T-cell (primary cell): ENCODE results near the gene TXNIP. TPM values are rescaled to one million over a fixed set of nuclear protein-coding genes. Genes with fewer than 3 reads are reported as not detected.
"Not testable (repeated sequence)": the region's sequence is repeated elsewhere in the genome, so short reads cannot be mapped to it uniquely, and the experiment has no call there.

Source experiments
- ATAC-seq, 4 experiments: fragments of 200-7000 bp in 3 of 4; fragments of 150-1000 bp in 1 of 4; cut with Tn5 transposase; replicated peaks in 1 of 4; 1 replicate in 3 of 4; 2 replicates in 1 of 4; pipeline ENCODE4 v1.10.0; 2021; ENCODE audit warnings: moderate library complexity in 3 of 4, mild to moderate bottlenecking in 2 of 4, moderate number of reproducible peaks in 1 of 4
- CTCF ChIA-PET, 2 donors: fragments of 300-600 bp; sonication (Branson Sonifier 250); formaldehyde crosslinking; loops; one replicate each; lab custom pipeline; 2022; ENCODE audit warnings: antibody characterized with exemption in 2 of 2; lab: Charles Lee
- POLR2A ChIA-PET, 2 donors: fragments of 300-600 bp; sonication (Branson Sonifier 250); formaldehyde crosslinking; loops; one replicate each; lab custom pipeline; 2022; ENCODE audit warnings: antibody characterized with exemption in 2 of 2; lab: Charles Lee
- DNase-seq, 35 experiments: peaks; one replicate each; pipeline versions ENCODE4 v3.0.0 to v3.0.0-alpha.2; 2013 to 2023
- H3K27ac ChIP-seq: one replicate; pipeline ENCODE4 v1.5.1; 2013; ENCODE audit warnings: low read length
- H3K27me3 ChIP-seq, 2 experiments: replicated peaks in 1 of 2; 1 replicate in 1 of 2; 2 replicates in 1 of 2; pipeline versions ENCODE4 v1.6.1 to v1.7.0; 2013; ENCODE audit warnings: low read length in 1 of 2, mixed read lengths in 1 of 2; ENCODE audit not compliant: control insufficient read depth in 2 of 2, insufficient read depth in 2 of 2; ENCODE audit errors: extremely low read depth in 1 of 2
- H3K36me3 ChIP-seq, 2 donors: 1 replicate in 1 of 2; 2 replicates in 1 of 2; pipeline versions ENCODE4 v1.6.1 to v1.7.0; 2013; ENCODE audit warnings: low read length in 1 of 2; ENCODE audit not compliant: control insufficient read depth in 2 of 2, insufficient read depth in 1 of 2; ENCODE audit errors: extremely low read depth in 1 of 2
- H3K4me1 ChIP-seq, 2 experiments: 1 replicate in 1 of 2; 2 replicates in 1 of 2; pipeline versions ENCODE4 v1.6.1 to v1.7.0; 2013; ENCODE audit warnings: low read length in 2 of 2, mixed read lengths in 1 of 2; ENCODE audit not compliant: insufficient read depth in 2 of 2, control insufficient read depth in 1 of 2; ENCODE audit errors: extremely low read depth in 1 of 2
- H3K4me3 ChIP-seq, 2 donors: 1 replicate in 1 of 2; 2 replicates in 1 of 2; pipeline versions ENCODE4 v1.5.1 to v1.7.0; 2013; ENCODE audit warnings: mild to moderate bottlenecking in 2 of 2, low read length in 1 of 2, moderate library complexity in 1 of 2; ENCODE audit not compliant: control insufficient read depth in 1 of 2; ENCODE audit errors: extremely low read depth in 1 of 2
- H3K9me3 ChIP-seq: 2 replicates; pipeline ENCODE4 v1.7.0; 2013
- H3K27ac Mint-ChIP-seq, 2 donors: one replicate each; pipeline ENCODE4 v1.8.0; 2020 to 2021; ENCODE audit warnings: mild to moderate bottlenecking in 2 of 2, mixed read lengths in 2 of 2
- H3K27me3 Mint-ChIP-seq, 2 donors: one replicate each; pipeline ENCODE4 v1.8.0; 2021 to 2022; ENCODE audit warnings: mixed read lengths in 2 of 2
- H3K36me3 Mint-ChIP-seq: one replicate; pipeline ENCODE4 v1.8.0; 2021; ENCODE audit warnings: mixed read lengths
- H3K4me1 Mint-ChIP-seq, 3 donors: one replicate each; pipeline ENCODE4 v1.8.0; 2020 to 2022; ENCODE audit warnings: mixed read lengths in 3 of 3, mild to moderate bottlenecking in 1 of 3
- H3K4me3 Mint-ChIP-seq, 3 donors: one replicate each; pipeline ENCODE4 v1.8.0; 2020 to 2022; ENCODE audit warnings: mild to moderate bottlenecking in 3 of 3, mixed read lengths in 3 of 3, moderate library complexity in 3 of 3
- H3K9me3 Mint-ChIP-seq, 3 donors: one replicate each; pipeline ENCODE4 v1.8.0; 2020 to 2022; ENCODE audit warnings: mixed read lengths in 3 of 3
- WGBS: methylation state at CpG from one replicate; pipeline ENCODE4 v1.1.5; 2013; ENCODE audit warnings: missing lambda C conversion rate; ENCODE audit not compliant: insufficient coverage; 5-methylcytosine and 5-hydroxymethylcytosine counted together
- total RNA-seq, 35 experiments: library from RNA in 6 of 35; stranded (reverse) in 6 of 35; fragments of 120-200 nt in 1 of 35; gene quantifications; one replicate each; pipeline versions ENCODE4 v1.2.1 to v1.2.4 and lab custom pipeline; 2013 to 2026

The TXNIP gene
- total RNA-seq, 5 donors from 2014 or later (not counting 1 experiment from before 2014, with no cell fraction given), result 721 to 2,117 (median 773) TPM

DNA sequence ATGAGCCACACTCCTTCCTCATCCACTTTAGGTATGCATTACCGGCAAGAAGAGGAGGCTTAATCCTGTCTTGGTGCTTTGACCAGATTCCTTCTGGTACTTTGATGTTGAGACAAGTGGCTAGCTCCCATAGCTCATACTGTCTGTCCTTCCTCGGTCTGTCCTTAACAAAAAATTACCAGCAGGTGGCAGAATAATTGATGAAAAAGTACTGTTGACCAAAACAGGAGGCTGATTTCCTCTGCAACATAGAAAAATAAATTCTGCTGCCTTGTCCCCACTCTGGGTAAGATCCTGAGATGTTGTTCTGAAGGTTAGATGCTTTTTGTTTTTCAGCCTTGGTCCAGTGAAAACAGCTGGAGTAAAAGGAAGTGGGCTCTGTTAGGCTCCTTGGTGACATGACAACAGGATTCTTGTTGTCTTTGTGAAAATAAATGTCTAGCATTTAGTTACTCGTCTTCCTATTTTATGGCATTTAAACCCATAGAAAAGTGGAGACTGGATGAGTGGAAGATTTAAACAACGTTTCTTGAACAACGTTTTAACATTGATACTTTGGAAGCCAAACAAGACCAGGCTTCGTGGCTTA is 36.3 kb upstream of the TXNIP start:
- Mint-ChIP-seq H3K27me3 (peaks cover 0 to 12% of the 10 kb centered on the region in 2 donors), H3K27ac (peak overlapping the region in 1 of 2 donors; percentile 20), H3K4me3 (no peak overlapping the region), H3K9me3 (no peaks in the 10 kb centered on the region), H3K36me3 (no peaks in the 10 kb centered on the region), H3K4me1 (peaks cover 24 to 27% (median 27%) of the 10 kb centered on the region in 3 donors)
- DNase-seq (peak in 1 of 35 experiments; percentile 61), ATAC-seq (no peak)
- H3K4me3 ChIP-seq, result no peak overlapping the region
- no peaks in the 10 kb centered on the region for H3K9me3 ChIP-seq
- no peak overlapping the region for H3K27ac ChIP-seq
- H3K27me3 ChIP-seq, result peaks cover 0 to 10% of the 10 kb centered on the region in 2 experiments
- ChIA-PET POLR2A (interaction anchor here in 1 of 2 donors (0.6 kb wide), 1 partner anchor 68 kb away, joined by 3 read pairs; the partner anchor contains the start of genes ANKRD34A and POLR3GL), CTCF (interaction anchor here (0.7 to 2.3 kb wide), 7 partner anchors 11 to 105 kb away, joined by 3 to 11 read pairs (median 5); partner anchors contain the start of genes HJV (in 1 of the 2) and RBM8A (in 1 of the 2))
- peaks cover 7 to 21% of the 10 kb centered on the region in 2 experiments for H3K4me1 ChIP-seq
- WGBS, result no CpG with 5 or more reads among the region's 6 CpGs
- no peaks in the 10 kb centered on the region for H3K36me3 ChIP-seq

GRCh38 chr1:146031476-146031875 is 35.1 kb upstream of the TXNIP start:
- H3K36me3 ChIP-seq, result no peaks in the 10 kb centered on the region
- peaks cover 14 to 18% (median 15%) of the 10 kb centered on the region in 3 donors for H3K4me1 Mint-ChIP-seq
- H3K4me3 ChIP-seq, result no peak overlapping the region
- peaks cover 0 to 9% of the 10 kb centered on the region in 2 donors for H3K27me3 Mint-ChIP-seq
- ATAC-seq (no peak), DNase-seq (no peak)
- H3K4me3 Mint-ChIP-seq, result no peak overlapping the region
- no peak overlapping the region for H3K27ac ChIP-seq
- H3K27ac Mint-ChIP-seq, result no peak overlapping the region
- peaks cover 4 to 13% of the 10 kb centered on the region in 2 experiments for H3K4me1 ChIP-seq
- H3K9me3 Mint-ChIP-seq, result no peaks in the 10 kb centered on the region
- H3K9me3 ChIP-seq, result no peaks in the 10 kb centered on the region
- H3K36me3 Mint-ChIP-seq, result no peaks in the 10 kb centered on the region
- H3K27me3 ChIP-seq, result peaks cover 0 to 10% of the 10 kb centered on the region in 2 experiments
- ChIA-PET CTCF (interaction anchor here in 1 of 2 donors (1.4 to 2.3 kb wide), 2 partner anchors 10 to 52 kb away, joined by 4 to 6 read pairs; partner anchors contain the start of gene HJV), POLR2A (no interaction called here)

DNA sequence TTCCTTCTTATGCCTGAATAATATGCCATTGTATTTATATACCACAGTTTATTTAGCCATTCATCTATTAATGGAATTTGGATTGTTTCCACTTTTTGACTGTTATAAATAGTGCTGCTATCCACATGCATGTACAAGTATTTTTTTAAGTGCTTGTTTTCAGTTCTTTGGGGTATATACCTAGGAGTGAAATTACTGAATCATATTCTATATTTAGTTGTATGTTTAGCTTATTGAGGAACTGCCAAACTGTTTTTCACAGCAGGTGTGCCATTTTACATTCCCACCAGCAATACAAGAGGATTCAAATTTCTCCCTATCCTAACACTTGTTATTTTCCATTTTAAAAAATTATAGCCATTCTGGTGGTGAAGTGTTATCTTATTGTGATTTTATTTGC is 32.7 kb upstream of the TXNIP start:
- ATAC-seq (no peak), DNase-seq (no peak)
- Histone ChIP-seq H3K9me3 (no peaks in the 10 kb centered on the region), H3K4me1 (no peaks in the 10 kb centered on the region), H3K27ac (no peak overlapping the region), H3K36me3 (no peaks in the 10 kb centered on the region), H3K27me3 (peaks cover 0 to 10% of the 10 kb centered on the region in 2 experiments), H3K4me3 (no peak overlapping the region)
- CTCF ChIA-PET, result interaction anchor here in 1 of 2 donors (0.7 to 1.5 kb wide), 3 partner anchors 9 to 71 kb away, joined by 3 to 4 read pairs (median 3); no protein-coding TSS in a partner anchor
- Mint-ChIP-seq H3K27ac (no peak overlapping the region), H3K27me3 (peaks cover 9 to 16% of the 10 kb centered on the region in 2 donors), H3K4me1 (peaks cover 0 to 4% (median 4%) of the 10 kb centered on the region in 3 donors), H3K36me3 (no peaks in the 10 kb centered on the region), H3K4me3 (no peak overlapping the region), H3K9me3 (no peaks in the 10 kb centered on the region)
- POLR2A ChIA-PET, result no interaction called here

GRCh38 chr1:146026650-146027049 is 30.3 kb upstream of the TXNIP start:
- H3K9me3 ChIP-seq, H3K4me1 Mint-ChIP-seq, DNase-seq, H3K4me1 ChIP-seq, H3K27ac ChIP-seq, POLR2A ChIA-PET, ATAC-seq, H3K9me3 Mint-ChIP-seq, H3K36me3 ChIP-seq, H3K4me3 Mint-ChIP-seq, H3K4me3 ChIP-seq, H3K27ac Mint-ChIP-seq, H3K36me3 Mint-ChIP-seq: not testable (repeated sequence)
- peaks cover 14 to 23% of the 10 kb centered on the region in 2 donors for H3K27me3 Mint-ChIP-seq
- WGBS, result no CpG with 5 or more reads among the region's 1 CpG
- CTCF ChIA-PET, result interaction anchor here in 1 of 2 donors (0.6 kb wide), 1 partner anchor 20 kb away, joined by 3 read pairs; no protein-coding TSS in a partner anchor
- peaks cover 0 to 17% of the 10 kb centered on the region in 2 experiments for H3K27me3 ChIP-seq

GRCh38 chr1:146025787-146026495 is 29.6 kb upstream of the TXNIP start:
- H3K4me3 Mint-ChIP-seq, DNase-seq, ATAC-seq, POLR2A ChIA-PET, H3K27ac ChIP-seq, H3K36me3 ChIP-seq, H3K9me3 ChIP-seq, H3K4me1 ChIP-seq, H3K4me3 ChIP-seq, H3K4me1 Mint-ChIP-seq, H3K9me3 Mint-ChIP-seq, H3K36me3 Mint-ChIP-seq: not testable (repeated sequence)
- CTCF ChIA-PET, result interaction anchor here in 1 of 2 donors (0.6 kb wide), 1 partner anchor 21 kb away, joined by 3 read pairs; no protein-coding TSS in a partner anchor
- WGBS, result no CpG with 5 or more reads among the region's 2 CpGs
- Mint-ChIP-seq H3K27me3 (peaks cover 21 to 26% of the 10 kb centered on the region in 2 donors), H3K27ac (peak overlapping the region in 1 of 2 donors; percentile 6)
- peaks cover 0 to 18% of the 10 kb centered on the region in 2 experiments for H3K27me3 ChIP-seq

GRCh38 chr1:146022403-146023127 is 26.2 kb upstream of the TXNIP start:
- POLR2A ChIA-PET, result interaction anchor here in 1 of 2 donors (0.5 kb wide), 1 partner anchor 8 kb away, joined by 5 read pairs; no protein-coding TSS in a partner anchor
- DNase-seq, result no peak
- ATAC-seq, result no peak
- H3K36me3 Mint-ChIP-seq, result no peaks in the 10 kb centered on the region
- Histone ChIP-seq H3K4me3 (no peak overlapping the region), H3K36me3 (no peaks in the 10 kb centered on the region), H3K27ac (no peak overlapping the region), H3K27me3 (peaks cover 2 to 32% of the 10 kb centered on the region in 2 experiments), H3K4me1 (peaks cover 0 to 11% of the 10 kb centered on the region in 2 experiments), H3K9me3 (no peaks in the 10 kb centered on the region)
- H3K9me3 Mint-ChIP-seq, result no peaks in the 10 kb centered on the region
- peaks cover 5 to 11% (median 6%) of the 10 kb centered on the region in 3 donors for H3K4me1 Mint-ChIP-seq
- no peak overlapping the region for H3K4me3 Mint-ChIP-seq
- CTCF ChIA-PET, result interaction anchor here (0.6 to 1.6 kb wide), 4 partner anchors 9 to 16 kb away, joined by 3 to 11 read pairs (median 4); no protein-coding TSS in a partner anchor
- no peak overlapping the region for H3K27ac Mint-ChIP-seq
- 33% methylated on average over 1 of the region's 7 CpGs for WGBS
- H3K27me3 Mint-ChIP-seq, result peaks cover 44 to 51% of the 10 kb centered on the region in 2 donors
